Chondrocyte (in vitro differentiated cells): ENCODE data around the gene RPL21. TPM values are rescaled to one million over a fixed set of nuclear protein-coding genes. Genes with fewer than 3 reads are reported as not detected.

ENCODE experiments used
- DNase-seq: peaks from one replicate; pipeline ENCODE4 v3.0.0; 2021; ENCODE audit warnings: mixed read lengths, low spot score
- H3K27ac Mint-ChIP-seq: one replicate; pipeline ENCODE4 v1.8.0; 2021; ENCODE audit warnings: mild to moderate bottlenecking, moderate library complexity, mixed read lengths; ENCODE audit not compliant: unreplicated experiment
- H3K27me3 Mint-ChIP-seq: 2 replicates; pipeline ENCODE4 v1.8.0; 2021; ENCODE audit warnings: low read depth, mixed read lengths
- H3K36me3 Mint-ChIP-seq: 2 replicates; pipeline ENCODE4 v1.8.0; 2021; ENCODE audit warnings: low read depth, mixed read lengths
- H3K4me1 Mint-ChIP-seq: 2 replicates; pipeline ENCODE4 v1.8.0; 2021; ENCODE audit warnings: low read depth, mild to moderate bottlenecking, mixed read lengths
- H3K4me3 Mint-ChIP-seq: one replicate; pipeline ENCODE4 v1.8.0; 2021; ENCODE audit warnings: mild to moderate bottlenecking, moderate library complexity, mixed read lengths; ENCODE audit not compliant: unreplicated experiment
- H3K9me3 Mint-ChIP-seq: 2 replicates; pipeline ENCODE4 v1.8.0; 2021; ENCODE audit warnings: low read depth, mixed read lengths
- CTCF ChIP-seq: fragments of 200-600 bp; sonication (generic); IDR thresholded peaks from 2 replicates; pipeline ENCODE4 v1.5.0; 2021; ENCODE audit warnings: antibody characterized with exemption, mild to moderate bottlenecking, moderate library complexity
- total RNA-seq: library from RNA; stranded (reverse); gene quantifications from 3 replicates; pipeline ENCODE4 v1.2.1, GENCODE V29; 2021

Gene RPL21
- total RNA-seq, 1 donor from 2014 or later, result 459 TPM

- Mint-ChIP-seq H3K36me3 (peaks cover 2% of the 10 kb centered on the region), H3K9me3 (no peaks in the 10 kb centered on the region), H3K4me3 (peak within 1 kb of the TSS; percentile 80), H3K27ac (peak within 1 kb of the TSS; percentile 77), H3K27me3 (peaks cover 4% of the 10 kb centered on the region), H3K4me1 (peaks cover 38% of the 10 kb centered on the region)
- TF ChIP-seq CTCF, result peak; percentile 100
- peak; percentile 95 for DNase-seq
These were observed 19.5 kb downstream of the RPL21 start, which contains the start of gene RASL11A for GRCh38 chr13:27270594-27271520. Gene RASL11A, plus strand, starts transcription at chr13:27270830. Its CDS starts 115 bp downstream, at chr13:27270945.

GRCh38 chr13:27271570-27272096 lies 20.3 kb downstream of the RPL21 start:
- Mint-ChIP-seq H3K9me3 (no peaks in the 10 kb centered on the region), H3K27ac (peak overlapping the region; percentile 64), H3K36me3 (peaks cover 2% of the 10 kb centered on the region), H3K4me3 (peak overlapping the region; percentile 80), H3K27me3 (peaks cover 5% of the 10 kb centered on the region), H3K4me1 (peaks cover 38% of the 10 kb centered on the region)
- no peak for DNase-seq
- no peak for TF ChIP-seq CTCF

- peaks cover 7% of the 10 kb centered on the region for H3K27me3 Mint-ChIP-seq
- no peak for TF ChIP-seq CTCF
- H3K27ac Mint-ChIP-seq, result peak overlapping the region; percentile 20
These were observed 22.5 kb downstream of the RPL21 start for GRCh38 chr13:27273658-27274425.

GRCh38 chr13:27274631-27275030 lies 23.3 kb downstream of the RPL21 start:
- H3K4me1 Mint-ChIP-seq, result peaks cover 38% of the 10 kb centered on the region
- no peaks in the 10 kb centered on the region for H3K9me3 Mint-ChIP-seq
- H3K27ac Mint-ChIP-seq, result no peak overlapping the region
- no peak for DNase-seq
- H3K36me3 Mint-ChIP-seq, result peaks cover 2% of the 10 kb centered on the region
- TF ChIP-seq CTCF, result no peak
- H3K4me3 Mint-ChIP-seq, result no peak overlapping the region
- peaks cover 7% of the 10 kb centered on the region for H3K27me3 Mint-ChIP-seq

More at GRCh38 chr13:27273658-27274425, 22.5 kb downstream of the RPL21 start:
- peaks cover 38% of the 10 kb centered on the region for H3K4me1 Mint-ChIP-seq
- DNase-seq, result no peak
- H3K9me3 Mint-ChIP-seq, result no peaks in the 10 kb centered on the region
- no peak overlapping the region for H3K4me3 Mint-ChIP-seq
- peaks cover 2% of the 10 kb centered on the region for H3K36me3 Mint-ChIP-seq

- Mint-ChIP-seq H3K36me3 (peaks cover 2% of the 10 kb centered on the region), H3K9me3 (no peaks in the 10 kb centered on the region), H3K4me1 (peaks cover 37% of the 10 kb centered on the region), H3K27me3 (peaks cover 7% of the 10 kb centered on the region), H3K27ac (no peak overlapping the region), H3K4me3 (no peak overlapping the region)
- TF ChIP-seq CTCF, result no peak
- DNase-seq, result no peak
These were observed 24.8 kb downstream of the RPL21 start for GRCh38 chr13:27276188-27276587.
